Right lobe of liver (tissue), 6 donors: ENCODE results near the gene CCDC167. TPM values are rescaled to one million over a fixed set of nuclear protein-coding genes. Genes with fewer than 3 reads are reported as not detected.

Experiments
- ATAC-seq, 4 donors: fragments of 200-7000 bp; cut with Tn5 transposase; one replicate each; pipeline ENCODE4 v1.9.1; 2020; ENCODE audit warnings: mild to moderate bottlenecking in 4 of 4, moderate library complexity in 4 of 4
- DNase-seq, 3 donors: peaks; one replicate each; pipeline ENCODE4 v3.0.0-alpha.2; 2020
- H3K27ac ChIP-seq, 3 donors: fragments of 200-600 bp; one replicate each; pipeline ENCODE4 v1.8.0; 2022
- H3K27me3 ChIP-seq, 2 donors: fragments of 200-600 bp; one replicate each; pipeline ENCODE4 v1.8.0; 2022
- H3K36me3 ChIP-seq, 4 donors: fragments of 200-600 bp; sonication (generic) in 1 of 4; one replicate each; pipeline versions ENCODE4 v1.5.1 to v1.8.0; 2017 to 2022; ENCODE audit warnings: control low read depth in 1 of 4
- H3K4me1 ChIP-seq, 4 donors: fragments of 200-600 bp; sonication (generic) in 1 of 4; one replicate each; pipeline versions ENCODE4 v1.5.1 to v1.8.0; 2017 to 2022; ENCODE audit warnings: control low read depth in 1 of 4
- H3K4me3 ChIP-seq, 3 donors: fragments of 200-600 bp; one replicate each; pipeline ENCODE4 v1.8.0; 2022
- H3K9me3 ChIP-seq, 4 donors: fragments of 200-600 bp; sonication (generic) in 1 of 4; one replicate each; pipeline versions ENCODE4 v1.5.1 to v1.8.0; 2017 to 2022; ENCODE audit warnings: control low read depth in 1 of 4
- CTCF ChIP-seq, 4 donors: fragments of 200-600 bp in 3 of 4; fragments of 450-650 bp in 1 of 4; IDR thresholded peaks; one replicate each; pipeline versions ENCODE4 v1.5.1 to v1.8.0; 2016 to 2022; ENCODE audit warnings: antibody characterized with exemption in 4 of 4, mild to moderate bottlenecking in 2 of 4
- POLR2A ChIP-seq: fragments of 450-650 bp; IDR thresholded peaks from one replicate; pipeline ENCODE4 v1.6.1; 2017; ENCODE audit warnings: antibody characterized with exemption, mild to moderate bottlenecking
- WGBS: methylation state at CpG from one replicate; pipeline ENCODE4 v1.1.6; 2018; ENCODE audit warnings: low coverage, low lambda C conversion rate; ENCODE audit not compliant: insufficient coverage; ENCODE audit errors: missing lambda C conversion rate; 5-methylcytosine and 5-hydroxymethylcytosine counted together
- intact Hi-C, 2 donors: fragments of 100-400 bp; cut with DNase I; formaldehyde crosslinking; loops; one replicate each; pipeline versions ENCODE4 v1.11.2 to v1.14.1; 2022
- total RNA-seq, 6 experiments: library from RNA; depleted of rRNA in 2 of 6; stranded (reverse); fragments of >200 nt in 2 of 6; fragmentation: NEBNext Ultra II Directional in 3 of 6; extraction: Animal tissue kit (Norgen Biotek cat#: 25700) in 3 of 6; gene quantifications; one replicate each; pipeline versions ENCODE4 v1.1.0 to v1.2.4, GENCODE V29; 2016 to 2023
- donor health status: DM: no; HTN: yes; CAD: no.
- donor health status: DM: no; HTN: no; CAD: no.
- donor health status: DM: no; HTN: no; CAD: no.
- donor health status: DM: no; HTN: yes; CAD: no.
- donor health status: DM: no; HTN: yes; CAD: no.

Gene CCDC167
- total RNA-seq, 6 experiments from 2014 or later: 16.5 to 103 (median 26.9) TPM

- intact Hi-C loops: no loop called here
- WGBS: 68% methylated on average over 9 of the region's 9 CpGs
- ATAC-seq: no peak
- Histone ChIP-seq H3K4me1 (no peaks in the 10 kb centered on the region), H3K9me3 (no peaks in the 10 kb centered on the region), H3K4me3 (no peak overlapping the region), H3K36me3 (no peaks in the 10 kb centered on the region), H3K27me3 (no peaks in the 10 kb centered on the region), H3K27ac (no peak overlapping the region)
- DNase-seq: no peak
- TF ChIP-seq POLR2A (no peak), CTCF (IDR thresholded peaks at IDR 0.05) (no peak)
Observed at GRCh38 chr6:37546141-37546871, 46.6 kb upstream of the CCDC167 start.

GRCh38 chr6:37544530-37544929, 44.8 kb upstream of the CCDC167 start:
- Histone ChIP-seq H3K27me3 (no peaks in the 10 kb centered on the region), H3K4me1 (no peaks in the 10 kb centered on the region), H3K4me3 (no peak overlapping the region), H3K9me3 (no peaks in the 10 kb centered on the region), H3K36me3 (no peaks in the 10 kb centered on the region), H3K27ac (no peak overlapping the region)
- TF ChIP-seq CTCF (IDR thresholded peaks at IDR 0.05) (no peak), POLR2A (no peak)
- intact Hi-C loops: no loop called here
- 60% methylated on average over 5 of the region's 5 CpGs for WGBS
- DNase-seq (no peak), ATAC-seq (no peak)

- no peak overlapping the region for H3K27ac ChIP-seq
- H3K9me3 ChIP-seq: no peaks in the 10 kb centered on the region
- H3K4me3 ChIP-seq: no peak overlapping the region
- WGBS: 69% methylated on average over 4 of the region's 4 CpGs
- DNase-seq (no peak), ATAC-seq (no peak)
- no peak for TF ChIP-seq CTCF (IDR thresholded peaks at IDR 0.05)
- TF ChIP-seq POLR2A: no peak
- H3K27me3 ChIP-seq: no peaks in the 10 kb centered on the region
- H3K4me1 ChIP-seq: no peaks in the 10 kb centered on the region
- no peaks in the 10 kb centered on the region for H3K36me3 ChIP-seq
- intact Hi-C loops: no loop called here
Observed at GRCh38 chr6:37543361-37543760, 43.7 kb upstream of the CCDC167 start.

- H3K4me3 ChIP-seq: no peak overlapping the region
- no peaks in the 10 kb centered on the region for H3K36me3 ChIP-seq
- DNase-seq (no peak), ATAC-seq (no peak)
- WGBS: 92% methylated on average over 4 of the region's 4 CpGs
- TF ChIP-seq CTCF (IDR thresholded peaks at IDR 0.05) (no peak), POLR2A (no peak)
- intact Hi-C loops: no loop called here
- no peaks in the 10 kb centered on the region for H3K27me3 ChIP-seq
- no peaks in the 10 kb centered on the region for H3K9me3 ChIP-seq
- H3K4me1 ChIP-seq: peaks cover 0 to under 1% (median 0%) of the 10 kb centered on the region in 4 donors
- no peak overlapping the region for H3K27ac ChIP-seq
Observed at GRCh38 chr6:37541346-37541745, 41.7 kb upstream of the CCDC167 start.
